Erythroblast (primary cell): ENCODE data around the gene KLK5.
"Not testable (repeated sequence)": the region's sequence is repeated elsewhere in the genome, so short reads cannot be mapped to it uniquely, and the experiment has no call there.

Source experiments
- DNase-seq, 2 experiments: peaks; one replicate each; lab custom pipeline; 2025; lab: John Stamatoyannopoulos, UW
- GATA1 ChIP-seq: IDR thresholded peaks from 2 replicates; pipeline ENCODE4 v1.6.1; 2011; ENCODE audit warnings: low read depth, mild to moderate bottlenecking, control low read depth, low read length, moderate library complexity
- POLR2A ChIP-seq: IDR thresholded peaks from 2 replicates; pipeline ENCODE4 v1.6.1; 2011; ENCODE audit warnings: mild to moderate bottlenecking, low read length

KLK5 gene

DNA sequence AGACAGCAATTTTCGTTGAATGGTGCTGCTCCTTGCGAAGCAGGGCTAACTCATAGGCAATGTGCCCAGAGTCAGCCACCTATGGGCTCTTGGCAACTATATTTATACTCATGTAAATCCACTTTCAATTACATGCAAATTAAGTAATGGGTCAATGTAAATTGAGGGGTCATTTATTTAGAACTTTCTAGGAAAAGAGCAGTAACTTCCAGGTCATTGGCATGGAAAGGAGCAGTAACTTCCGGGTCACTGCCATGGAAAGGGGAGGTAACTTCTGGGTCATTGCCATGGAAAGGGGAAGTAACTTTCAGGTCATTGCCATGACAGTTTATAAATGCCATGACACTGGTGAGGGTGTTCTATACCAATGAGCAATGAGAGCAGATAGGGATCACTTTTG, 53.3 kb downstream of the KLK5 start:
- TF ChIP-seq GATA1 (no peak), POLR2A (no peak)
- DNase-seq, result no peak

DNA sequence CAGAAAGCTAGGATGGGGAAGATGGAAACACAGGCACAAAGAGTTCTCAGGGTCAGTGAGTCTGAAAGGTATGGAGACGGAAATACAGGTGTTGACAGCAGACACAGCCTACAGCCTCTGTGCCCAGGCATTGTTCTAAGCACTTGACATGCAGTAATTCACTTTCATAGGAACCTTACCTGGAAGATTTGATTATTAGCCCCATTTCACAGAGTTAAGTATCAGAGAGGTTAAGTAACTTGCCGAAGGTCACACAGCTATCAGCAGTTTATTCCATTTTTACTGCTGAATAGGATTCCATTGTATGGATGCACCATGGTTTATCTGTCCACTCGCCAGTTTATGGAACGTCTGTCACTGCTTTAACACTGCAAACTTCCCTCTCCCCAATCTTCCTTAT, 54.8 kb downstream of the KLK5 start:
- TF ChIP-seq POLR2A (no peak), GATA1 (no peak)
- DNase-seq, result no peak

DNA sequence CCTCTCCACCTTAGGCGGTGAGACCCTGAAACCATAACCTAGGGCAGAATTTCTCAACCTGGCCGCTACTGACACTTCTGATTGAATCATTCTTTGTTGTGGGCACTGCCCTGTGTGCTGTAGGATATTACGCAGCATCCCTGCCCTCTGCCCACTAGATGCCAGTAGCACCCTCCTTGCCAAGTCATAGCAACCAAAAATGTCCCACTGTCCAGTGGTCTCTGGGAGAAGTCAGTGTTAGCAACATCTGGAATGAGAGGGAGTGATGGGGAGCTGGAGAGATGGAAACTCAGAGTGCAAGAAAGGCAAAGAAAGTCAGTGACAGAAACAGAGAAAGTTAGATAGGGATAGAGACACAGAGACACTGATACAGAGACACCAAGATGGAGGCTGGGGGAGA, 55.2 kb downstream of the KLK5 start:
- no peak for DNase-seq
- no peak for TF ChIP-seq GATA1

DNA sequence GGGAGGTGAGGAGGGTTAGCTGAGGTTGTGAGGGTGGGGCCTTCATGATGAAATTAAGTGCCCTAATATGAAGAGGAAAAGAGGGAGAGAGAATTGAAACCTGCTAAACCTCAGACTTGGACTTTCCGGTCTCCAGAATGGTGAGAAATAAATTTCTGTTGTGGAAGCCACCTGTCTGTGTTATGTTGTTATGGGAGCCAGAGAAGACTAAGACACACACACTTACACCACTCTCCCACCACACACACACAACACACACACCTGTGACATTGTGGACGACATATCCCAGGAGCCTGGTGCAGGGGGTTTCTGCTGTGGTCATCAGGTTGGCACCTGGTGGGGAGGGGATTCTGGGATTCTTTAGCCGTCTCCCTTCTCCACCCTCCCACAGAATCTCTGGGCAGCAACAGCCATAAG, 55.6 kb downstream of the KLK5 start:
- TF ChIP-seq GATA1, result no peak
- no peak for TF ChIP-seq POLR2A
- DNase-seq, result no peak

DNA sequence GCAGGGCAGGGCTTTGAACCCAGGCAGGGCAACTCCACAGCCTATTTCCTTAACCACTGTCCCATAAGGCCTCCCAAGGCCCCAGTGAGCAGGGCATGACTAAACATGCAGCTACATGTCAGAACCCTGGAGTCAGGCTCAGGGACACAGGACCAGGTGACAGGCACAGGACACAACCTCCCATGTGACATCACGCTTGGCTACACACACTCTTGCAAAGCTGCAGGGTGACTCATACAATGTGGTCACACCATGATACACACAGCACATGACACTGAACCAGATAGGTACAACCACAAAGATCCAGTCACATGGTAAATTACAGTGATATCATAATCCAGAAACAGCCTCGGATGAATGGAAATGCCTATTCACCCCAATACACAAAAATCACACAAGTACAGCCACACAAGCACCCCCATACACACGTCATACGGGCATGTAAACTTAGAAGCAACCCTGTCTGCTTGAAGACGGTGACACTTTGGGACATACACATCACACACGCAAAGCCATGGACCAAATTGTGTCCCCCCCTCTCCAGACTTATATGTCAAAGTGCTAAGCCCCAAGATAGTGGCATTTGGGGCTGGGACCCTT, 56.1 kb downstream of the KLK5 start:
- peak in 1 of 2 experiments; percentile 41 for DNase-seq
- TF ChIP-seq POLR2A (no peak), GATA1 (no peak)

DNA sequence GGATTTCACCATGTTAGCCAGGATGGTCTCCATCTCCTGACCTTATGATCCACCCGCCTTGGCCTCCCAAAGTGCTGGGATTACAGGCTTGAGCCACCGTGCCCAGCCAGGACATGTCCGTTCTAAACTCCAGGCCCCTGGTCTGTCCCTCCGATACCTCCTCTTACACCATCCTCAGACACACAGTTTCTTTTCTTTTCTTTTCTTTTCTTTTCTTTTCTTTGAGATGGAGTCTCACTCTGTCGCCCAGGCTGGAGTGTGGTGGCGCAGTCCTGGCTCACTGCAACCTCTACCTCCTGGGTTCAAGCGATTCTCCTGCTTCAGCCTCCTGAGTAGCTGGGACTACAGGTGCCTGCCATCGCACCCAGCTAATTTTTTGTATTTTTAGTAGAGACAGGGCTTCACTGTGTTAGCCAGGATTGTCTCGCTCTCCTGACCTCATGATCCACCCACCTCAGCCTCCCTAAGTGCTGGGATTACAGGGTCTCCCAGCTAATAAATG, 56.7 kb downstream of the KLK5 start:
- not testable (repeated sequence) for DNase-seq

DNA sequence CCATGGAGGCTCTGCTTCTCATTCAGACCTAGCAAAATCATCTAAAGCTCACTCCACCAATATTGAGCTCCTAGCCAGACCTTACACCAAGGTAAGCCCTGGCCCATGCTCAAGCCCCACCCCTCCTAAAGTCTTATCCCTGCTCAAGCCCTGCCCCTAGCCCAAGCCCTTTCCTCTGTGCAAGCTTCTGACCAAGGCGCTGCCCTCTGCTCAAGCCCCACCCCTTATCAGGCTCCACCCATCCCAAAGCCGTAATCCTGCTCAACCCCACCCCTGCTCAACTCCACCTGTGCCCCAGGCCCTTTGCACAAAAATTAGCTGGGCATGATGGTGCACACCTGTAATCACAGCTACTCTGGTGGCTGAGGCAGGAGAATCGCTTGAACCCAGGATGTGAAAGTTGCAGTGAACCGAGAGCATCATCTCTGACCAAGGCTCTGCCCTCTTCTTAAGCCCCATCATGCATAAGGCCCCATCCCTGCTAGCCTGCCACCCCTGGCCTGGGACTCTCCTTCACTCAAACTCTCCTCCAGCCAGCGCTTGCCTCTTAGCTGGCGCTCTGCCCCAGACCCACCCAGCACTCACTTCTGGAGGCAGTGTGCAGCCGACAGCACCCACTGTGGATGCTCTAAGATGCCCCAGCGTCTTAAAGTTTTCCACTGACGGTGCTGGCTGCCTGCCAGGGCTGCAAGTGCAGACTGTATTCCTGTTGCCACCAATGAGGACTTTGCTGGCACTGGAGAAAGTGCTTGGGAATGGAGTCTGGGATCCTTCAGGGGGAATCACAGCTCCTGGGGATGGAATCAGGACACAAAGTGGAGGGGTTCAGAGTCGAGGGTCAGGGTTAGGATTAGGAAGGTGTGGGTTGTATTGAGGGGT, 58.1 kb downstream of the KLK5 start:
- no peak for TF ChIP-seq POLR2A
- TF ChIP-seq GATA1, result no peak
- DNase-seq, result no peak
